Activated CD4-positive, alpha-beta T cell treated with anti-CD3 and anti-CD28 coated beads for 4 hours (primary cell): ENCODE measurements around the gene CCDC106.

Experiments
- DNase-seq, 2 donors: peaks; one replicate each; pipeline ENCODE4 v3.0.0-alpha.2; 2020

CCDC106 gene

GRCh38 chr19:55702131-55702627 lies 54.2 kb downstream of the CCDC106 start:
- DNase-seq: no peak
